Activated naive CD4-positive, alpha-beta T cell treated with anti-CD3 and anti-CD28 coated beads, Interleukin-2, amount 50 U/mL, for 72 hours (primary cell): ENCODE results near the gene PMFBP1. TPM values are rescaled to one million over a fixed set of nuclear protein-coding genes. Genes with fewer than 3 reads are reported as not detected.
A peak's percentile ranks its signal among the peaks of the same experiment; 100 is the strongest.

ENCODE experiments used
- ATAC-seq, 2 donors: fragments of 150-1000 bp; cut with Tn5 transposase; 2 replicates each; pipeline ENCODE4 v1.10.0; 2021; ENCODE audit warnings: mild to moderate bottlenecking in 2 of 2, moderate library complexity in 2 of 2
- DNase-seq, 2 donors: peaks; one replicate each; pipeline ENCODE4 v3.0.0; 2021 to 2022; ENCODE audit warnings: low spot score in 2 of 2
- H3K27ac Mint-ChIP-seq, 2 donors: one replicate each; pipeline ENCODE4 v1.8.0; 2022; ENCODE audit warnings: mild to moderate bottlenecking in 2 of 2, mixed read lengths in 2 of 2
- H3K36me3 Mint-ChIP-seq, 2 donors: one replicate each; pipeline ENCODE4 v1.8.0; 2022; ENCODE audit warnings: mixed read lengths in 2 of 2
- H3K9me3 Mint-ChIP-seq, 2 donors: one replicate each; pipeline ENCODE4 v1.8.0; 2022; ENCODE audit warnings: mixed read lengths in 2 of 2
- total RNA-seq, 2 donors: library from RNA; stranded (reverse); gene quantifications; one replicate each; pipeline ENCODE4 v1.2.3, GENCODE V29; 2022

PMFBP1 gene
- 1 to 10 TPM in 1 of 2 donors, under 1 TPM in 1; 0.16 to 3.1 TPM for total RNA-seq

- Mint-ChIP-seq H3K9me3 (peaks cover 0 to 16% of the 10 kb centered on the region in 2 donors), H3K27ac (no peak within 1 kb of the TSS), H3K36me3 (peaks cover 0 to 16% of the 10 kb centered on the region in 2 donors)
- peak; percentile 84 to 90 for ATAC-seq
- DNase-seq: peak in 1 of 2 donors; percentile 37
These were observed at the start of gene PMFBP1 for GRCh38 chr16:72172105-72173034. TSS of gene PMFBP1 (minus strand) at chr16:72172155. CDS start at chr16:72171208, 947 bp downstream.

DNA sequence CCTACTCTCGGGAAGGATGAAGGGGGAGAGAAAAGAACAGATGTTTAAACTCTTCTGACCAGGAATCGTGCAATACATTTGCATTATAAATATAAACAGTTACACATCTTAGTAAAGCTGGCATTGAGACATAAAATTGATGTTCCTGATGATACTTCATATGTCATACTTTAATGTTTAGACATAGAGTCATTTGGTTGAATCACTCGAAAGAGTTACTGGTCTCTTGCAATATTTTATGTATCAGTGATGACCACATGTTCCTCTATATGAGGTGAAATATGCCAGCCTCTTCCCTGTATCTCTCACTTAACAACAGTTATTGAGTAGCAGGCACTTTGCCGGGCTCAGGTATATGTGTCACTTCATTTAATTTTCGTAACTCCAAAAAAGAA is 49.7 kb upstream of the PMFBP1 start:
- H3K36me3 Mint-ChIP-seq: no peaks in the 10 kb centered on the region
- no peak overlapping the region for H3K27ac Mint-ChIP-seq
- no peak for DNase-seq
- no peaks in the 10 kb centered on the region for H3K9me3 Mint-ChIP-seq
- ATAC-seq: no peak

- Mint-ChIP-seq H3K9me3 (no peaks in the 10 kb centered on the region), H3K36me3 (no peaks in the 10 kb centered on the region), H3K27ac (no peak overlapping the region)
- ATAC-seq (no peak), DNase-seq (no peak)
These were observed 49.1 kb upstream of the PMFBP1 start for GRCh38 chr16:72220875-72221629.

DNA sequence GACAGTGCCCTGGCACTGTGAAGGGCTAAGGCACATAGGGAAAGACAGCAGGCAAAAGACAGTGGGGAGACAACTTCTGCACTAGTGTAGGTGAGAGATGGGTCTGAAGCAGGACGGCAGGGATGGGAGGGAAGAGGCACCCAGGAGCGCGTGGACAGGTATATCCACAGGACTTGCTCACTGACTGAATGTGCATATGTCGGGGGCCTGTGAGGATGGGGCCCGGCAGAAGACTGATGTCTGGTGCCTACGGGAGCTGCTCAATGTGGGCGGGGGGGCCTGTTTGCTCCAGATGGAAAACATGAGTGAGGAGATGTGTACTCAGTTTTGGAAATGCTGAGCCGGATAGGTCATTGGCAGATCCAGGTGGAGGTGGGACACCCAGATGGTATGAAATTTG is 47.3 kb upstream of the PMFBP1 start:
- peaks cover 9 to 11% of the 10 kb centered on the region in 2 donors for H3K9me3 Mint-ChIP-seq
- no peak for DNase-seq
- no peak overlapping the region for H3K27ac Mint-ChIP-seq
- no peaks in the 10 kb centered on the region for H3K36me3 Mint-ChIP-seq
- ATAC-seq: no peak

- DNase-seq (no peak), ATAC-seq (no peak)
- Mint-ChIP-seq H3K9me3 (peaks cover 11 to 14% of the 10 kb centered on the region in 2 donors), H3K36me3 (no peaks in the 10 kb centered on the region), H3K27ac (no peak overlapping the region)
These were observed 44.8 kb upstream of the PMFBP1 start for GRCh38 chr16:72216767-72217166.

DNA sequence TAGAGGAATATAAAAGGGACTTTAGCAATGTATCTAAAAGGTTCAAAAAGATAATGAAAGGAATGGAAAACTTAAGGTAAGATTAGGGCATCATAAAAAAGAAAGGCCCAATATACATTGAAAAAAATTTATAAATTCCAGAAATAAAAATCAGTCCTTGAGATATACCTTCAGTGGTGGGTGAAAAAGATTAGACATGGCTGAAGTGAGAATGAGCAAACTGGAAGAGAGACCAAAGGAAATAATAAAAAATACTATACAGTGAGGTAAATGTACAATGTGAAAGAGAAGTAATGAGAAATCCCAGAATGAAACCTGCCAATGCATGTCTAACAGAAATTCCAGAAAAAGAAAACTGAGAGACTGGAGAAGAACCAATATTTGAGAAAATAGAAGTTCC is 42.9 kb upstream of the PMFBP1 start:
- no peak for DNase-seq
- Mint-ChIP-seq H3K9me3 (peaks cover 11 to 14% of the 10 kb centered on the region in 2 donors), H3K27ac (no peak overlapping the region), H3K36me3 (no peaks in the 10 kb centered on the region)
- no peak for ATAC-seq

GRCh38 chr16:72211110-72211509 is 39.2 kb upstream of the PMFBP1 start:
- ATAC-seq: no peak
- H3K36me3 Mint-ChIP-seq: no peaks in the 10 kb centered on the region

GRCh38 chr16:72210555-72210954 is 38.6 kb upstream of the PMFBP1 start:
- ATAC-seq: peak; percentile 57 to 86
- Mint-ChIP-seq H3K27ac (no peak overlapping the region), H3K9me3 (peaks cover 11 to 14% of the 10 kb centered on the region in 2 donors), H3K36me3 (no peaks in the 10 kb centered on the region)
- DNase-seq: no peak

More at GRCh38 chr16:72211110-72211509, 39.2 kb upstream of the PMFBP1 start:
- no peak overlapping the region for H3K27ac Mint-ChIP-seq
- DNase-seq: no peak
- H3K9me3 Mint-ChIP-seq: peaks cover 11 to 14% of the 10 kb centered on the region in 2 donors

DNA sequence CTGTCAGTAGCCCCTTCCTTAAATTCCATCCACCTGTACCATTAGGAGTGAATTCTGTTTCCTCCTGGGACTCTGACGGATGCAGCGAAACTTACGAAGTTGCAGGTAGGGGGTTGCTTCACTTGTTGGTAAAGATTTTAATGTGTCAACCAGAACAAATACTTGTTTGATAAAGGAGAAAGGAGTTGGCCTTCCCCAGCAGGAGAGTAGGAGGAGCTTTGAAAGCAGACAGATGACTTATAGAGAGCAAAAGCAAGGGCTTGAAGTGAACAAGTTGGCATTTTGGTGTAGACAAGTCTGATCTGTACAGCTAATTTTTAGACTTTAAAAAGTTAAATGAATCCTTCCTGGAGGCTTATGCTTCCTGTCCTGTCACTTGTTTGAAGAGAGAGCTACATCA is 38.1 kb upstream of the PMFBP1 start:
- no peak overlapping the region for H3K27ac Mint-ChIP-seq
- DNase-seq (no peak), ATAC-seq (no peak)
- H3K9me3 Mint-ChIP-seq: peaks cover 10 to 11% of the 10 kb centered on the region in 2 donors
- H3K36me3 Mint-ChIP-seq: no peaks in the 10 kb centered on the region

DNA sequence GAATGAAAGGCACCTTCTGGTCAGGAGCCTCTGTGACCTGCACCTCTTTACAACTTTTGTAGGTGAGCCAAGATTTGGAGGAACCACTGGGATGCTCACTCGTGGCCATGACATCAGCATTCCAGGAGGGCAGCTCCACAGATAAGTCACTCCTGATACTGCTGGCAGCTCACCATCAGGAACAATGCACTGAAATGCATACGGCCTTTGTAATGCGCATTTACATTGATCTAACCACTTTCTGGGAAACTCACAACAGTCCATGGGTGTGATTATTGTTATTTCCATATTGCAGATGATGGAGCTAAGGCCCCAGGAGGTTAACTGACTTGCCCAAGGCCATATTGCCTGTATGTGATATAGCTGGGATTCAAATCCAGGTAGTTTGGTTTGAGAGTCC is 34.3 kb upstream of the PMFBP1 start:
- H3K27ac Mint-ChIP-seq: no peak overlapping the region
- H3K36me3 Mint-ChIP-seq: no peaks in the 10 kb centered on the region
- ATAC-seq (no peak), DNase-seq (no peak)
- H3K9me3 Mint-ChIP-seq: no peaks in the 10 kb centered on the region

- H3K36me3 Mint-ChIP-seq: no peaks in the 10 kb centered on the region
- H3K27ac Mint-ChIP-seq: peak overlapping the region; percentile 59 to 72
- DNase-seq (peak; percentile 30 to 56), ATAC-seq (peak; percentile 77 to 81)
- H3K9me3 Mint-ChIP-seq: no peaks in the 10 kb centered on the region
These were observed 31.4 kb upstream of the PMFBP1 start for GRCh38 chr16:72203401-72203800.

GRCh38 chr16:72202014-72202413 is 30.1 kb upstream of the PMFBP1 start:
- Mint-ChIP-seq H3K36me3 (no peaks in the 10 kb centered on the region), H3K27ac (no peak overlapping the region), H3K9me3 (no peaks in the 10 kb centered on the region)
- DNase-seq (no peak), ATAC-seq (peak; percentile 84 to 95)

DNA sequence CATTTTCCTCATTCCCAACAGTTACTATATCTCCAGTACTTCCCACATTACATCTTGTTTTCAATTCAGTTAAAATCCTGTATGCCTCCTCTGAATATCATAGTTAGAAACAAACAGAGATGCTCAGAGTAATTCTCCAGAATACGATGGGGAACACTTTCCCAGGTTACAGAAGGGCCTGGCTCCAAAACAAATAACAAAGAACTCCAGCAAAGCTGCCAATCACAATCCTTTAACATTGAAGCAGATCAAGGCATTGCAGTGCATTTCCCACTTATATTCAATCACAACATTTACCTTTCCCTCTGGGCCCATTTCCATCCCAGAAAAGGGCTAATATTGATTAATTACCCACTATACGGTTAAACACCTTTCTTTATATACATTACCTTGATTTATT is 29.4 kb upstream of the PMFBP1 start:
- ATAC-seq: no peak
- H3K36me3 Mint-ChIP-seq: no peaks in the 10 kb centered on the region
- no peak for DNase-seq
- no peaks in the 10 kb centered on the region for H3K9me3 Mint-ChIP-seq
- H3K27ac Mint-ChIP-seq: no peak overlapping the region

GRCh38 chr16:72199761-72200337 is 27.9 kb upstream of the PMFBP1 start:
- H3K9me3 Mint-ChIP-seq: no peaks in the 10 kb centered on the region
- DNase-seq (no peak), ATAC-seq (no peak)
- no peaks in the 10 kb centered on the region for H3K36me3 Mint-ChIP-seq
- H3K27ac Mint-ChIP-seq: peak overlapping the region in 1 of 2 donors; percentile 25

GRCh38 chr16:72198771-72199201 is 26.8 kb upstream of the PMFBP1 start:
- no peak for ATAC-seq
- no peaks in the 10 kb centered on the region for H3K36me3 Mint-ChIP-seq
- H3K27ac Mint-ChIP-seq: no peak overlapping the region
- no peak for DNase-seq
- H3K9me3 Mint-ChIP-seq: no peaks in the 10 kb centered on the region

DNA sequence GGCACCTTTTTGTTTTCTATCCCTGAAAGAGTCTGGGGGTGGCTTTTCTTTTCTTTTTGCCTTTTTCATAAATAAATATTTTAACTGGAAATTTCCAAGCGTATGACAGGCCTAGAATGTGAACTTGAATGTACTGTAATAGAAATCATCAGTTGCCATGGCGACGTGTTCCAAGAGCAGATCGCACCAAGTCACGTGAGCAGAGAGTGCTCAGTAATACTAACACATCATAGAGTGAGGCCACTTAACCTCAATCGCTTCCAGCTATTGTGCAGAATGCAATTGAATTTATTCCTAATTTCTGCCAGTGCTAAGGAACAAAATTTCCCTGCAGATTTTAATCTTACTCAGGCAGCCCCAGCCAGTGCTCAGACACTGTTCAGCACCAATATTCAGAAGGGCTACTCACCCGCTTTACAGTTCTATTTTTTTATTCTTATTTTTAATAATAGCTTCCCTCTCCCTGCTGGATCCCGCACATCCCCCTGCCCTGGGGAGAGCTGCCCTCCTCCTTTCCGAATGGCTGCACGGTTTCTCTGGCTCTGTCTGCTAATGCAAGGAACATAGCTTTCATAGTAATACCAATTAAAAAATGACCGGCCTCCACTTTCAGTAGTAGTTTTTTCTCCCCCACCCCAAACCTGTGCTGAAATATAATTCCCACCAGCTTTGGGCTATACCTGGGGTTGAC is 26.2 kb upstream of the PMFBP1 start:
- Mint-ChIP-seq H3K9me3 (no peaks in the 10 kb centered on the region), H3K27ac (no peak overlapping the region), H3K36me3 (no peaks in the 10 kb centered on the region)
- DNase-seq (no peak), ATAC-seq (no peak)
